Activated CD4-positive, alpha-beta T cell treated with anti-CD3 and anti-CD28 coated beads, Interleukin-2, amount 10 ng/mL, durations not matched to agents 7 days and 5 days (primary cell): ENCODE data around the gene AOPEP. TPM values are rescaled to one million over a fixed set of nuclear protein-coding genes. Genes with fewer than 3 reads are reported as not detected.

Experiments
- CTCF ChIA-PET: fragments of 350-600 bp; sonication (Branson Sonifier 250); formaldehyde crosslinking; loops from one replicate; lab custom pipeline; 2021; ENCODE audit warnings: antibody characterized with exemption; lab: Charles Lee
- POLR2A ChIA-PET: fragments of 350-600 bp; sonication (Branson Sonifier 250); formaldehyde crosslinking; loops from one replicate; lab custom pipeline; 2021; ENCODE audit warnings: antibody characterized with exemption; lab: Charles Lee
- DNase-seq: peaks from one replicate; pipeline ENCODE4 v3.0.0-alpha.2; 2020
- H3K27ac Mint-ChIP-seq: one replicate; pipeline ENCODE4 v1.8.0; 2021; ENCODE audit warnings: mild to moderate bottlenecking, moderate library complexity, mixed read lengths
- H3K27me3 Mint-ChIP-seq: one replicate; pipeline ENCODE4 v1.8.0; 2021; ENCODE audit warnings: mixed read lengths
- H3K36me3 Mint-ChIP-seq: one replicate; pipeline ENCODE4 v1.8.0; 2021; ENCODE audit warnings: low read depth, mixed read lengths
- H3K4me1 Mint-ChIP-seq: one replicate; pipeline ENCODE4 v1.8.0; 2021; ENCODE audit warnings: mixed read lengths
- H3K4me3 Mint-ChIP-seq: one replicate; pipeline ENCODE4 v1.8.0; 2021; ENCODE audit warnings: mild to moderate bottlenecking, moderate library complexity, mixed read lengths
- H3K9me3 Mint-ChIP-seq: one replicate; pipeline ENCODE4 v1.8.0; 2021; ENCODE audit warnings: mixed read lengths
- total RNA-seq, 2 experiments: library from RNA; stranded (reverse); gene quantifications; one replicate each; pipeline ENCODE4 v1.2.3, GENCODE V29; 2021

AOPEP gene
- total RNA-seq, 2 experiments from 2014 or later: 9.7 to 10.7 TPM

DNA sequence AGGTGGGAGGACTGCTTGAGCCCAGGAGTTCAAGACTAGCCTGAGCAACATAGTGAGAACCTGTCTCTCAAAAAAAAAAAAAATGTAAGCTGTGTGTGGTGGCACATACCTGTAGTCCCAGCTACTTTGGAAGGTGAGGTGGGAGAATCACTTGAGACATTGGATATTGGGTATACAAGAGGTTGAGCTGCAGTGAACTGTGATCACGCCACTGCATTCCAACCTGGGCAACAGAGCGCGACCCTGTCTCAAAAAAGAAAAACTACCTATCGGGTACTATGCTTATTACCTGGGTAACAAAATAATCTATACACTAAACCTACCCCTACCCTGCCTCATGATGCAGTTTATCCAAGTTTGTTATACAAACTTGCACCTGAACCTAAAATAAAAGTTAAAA is 64.9 kb downstream of the AOPEP start:
- Mint-ChIP-seq H3K9me3 (peaks cover 13% of the 10 kb centered on the region), H3K4me3 (no peak overlapping the region), H3K4me1 (peaks cover 11% of the 10 kb centered on the region), H3K27ac (no peak overlapping the region), H3K36me3 (peaks cover 36% of the 10 kb centered on the region), H3K27me3 (no peaks in the 10 kb centered on the region)
- ChIA-PET CTCF (interaction anchor here (1.1 to 1.6 kb wide), 3 partner anchors 9 to 340 kb away, joined by 3 to 4 read pairs (median 3); no protein-coding TSS in a partner anchor), POLR2A (no interaction called here)
- no peak for DNase-seq

DNA sequence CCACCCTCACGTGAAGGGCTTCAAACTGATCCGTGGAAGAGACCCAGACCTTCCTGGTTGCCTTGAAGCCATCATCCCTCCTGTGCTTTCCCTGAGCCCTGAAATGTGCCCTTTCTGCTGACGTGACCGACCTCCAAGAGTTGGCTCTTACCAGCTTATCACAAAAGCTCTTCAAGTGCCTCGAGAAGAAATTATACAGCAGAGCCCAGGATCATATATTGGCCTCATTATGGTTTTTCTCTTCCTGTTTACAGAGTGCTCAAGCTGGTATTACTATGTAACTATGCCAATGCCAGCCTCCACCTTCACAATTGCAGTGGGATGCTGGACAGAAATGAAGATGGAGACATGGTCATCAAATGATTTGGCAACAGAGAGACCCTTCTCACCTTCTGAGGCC is 66.0 kb downstream of the AOPEP start:
- H3K36me3 Mint-ChIP-seq: peaks cover 40% of the 10 kb centered on the region
- H3K9me3 Mint-ChIP-seq: peaks cover 13% of the 10 kb centered on the region
- POLR2A ChIA-PET: no interaction called here
- H3K27me3 Mint-ChIP-seq: no peaks in the 10 kb centered on the region
- H3K4me1 Mint-ChIP-seq: peaks cover 6% of the 10 kb centered on the region
- DNase-seq: no peak
- no peak overlapping the region for H3K4me3 Mint-ChIP-seq
- CTCF ChIA-PET: no interaction called here
- H3K27ac Mint-ChIP-seq: no peak overlapping the region

DNA sequence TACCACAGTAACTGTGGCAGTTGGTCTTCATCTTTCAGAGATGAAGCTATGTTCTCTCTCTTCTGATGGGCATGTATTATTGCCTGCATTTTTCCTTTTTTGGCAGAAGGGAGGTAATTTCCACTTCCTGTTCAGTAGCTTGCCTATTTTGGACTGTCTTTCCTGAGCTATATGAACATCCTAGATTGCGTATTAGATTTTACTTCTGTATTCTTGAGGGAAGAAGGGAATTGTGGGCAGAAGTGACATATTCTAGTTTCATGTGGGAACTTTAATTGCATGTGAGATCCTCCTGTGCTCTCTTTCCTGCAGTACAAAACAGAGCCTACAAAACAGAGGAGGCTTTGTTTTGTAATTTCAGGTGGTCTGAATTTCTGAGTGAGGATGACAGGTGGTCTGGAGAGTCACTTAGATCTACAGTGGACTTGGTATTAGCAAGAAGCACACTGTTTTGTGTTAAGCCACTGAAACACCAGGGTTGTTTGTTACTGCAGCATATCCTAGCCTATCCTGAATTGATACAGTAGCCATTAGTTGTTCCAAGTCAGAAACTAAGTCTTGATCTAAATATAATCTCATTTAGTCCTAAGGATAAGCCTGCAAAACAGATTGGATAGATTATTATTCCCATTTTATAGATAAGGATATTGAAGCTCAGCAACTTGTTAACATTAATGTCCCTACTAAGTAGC is 68.1 kb downstream of the AOPEP start:
- DNase-seq: no peak
- no peaks in the 10 kb centered on the region for H3K27me3 Mint-ChIP-seq
- ChIA-PET CTCF (interaction anchor here (0.7 to 2.2 kb wide), 2 partner anchors 12 to 166 kb away, joined by 4 to 6 read pairs; no protein-coding TSS in a partner anchor), POLR2A (no interaction called here)
- peaks cover 6% of the 10 kb centered on the region for H3K4me1 Mint-ChIP-seq
- peaks cover 38% of the 10 kb centered on the region for H3K36me3 Mint-ChIP-seq
- no peak overlapping the region for H3K4me3 Mint-ChIP-seq
- peaks cover 13% of the 10 kb centered on the region for H3K9me3 Mint-ChIP-seq
- no peak overlapping the region for H3K27ac Mint-ChIP-seq

DNA sequence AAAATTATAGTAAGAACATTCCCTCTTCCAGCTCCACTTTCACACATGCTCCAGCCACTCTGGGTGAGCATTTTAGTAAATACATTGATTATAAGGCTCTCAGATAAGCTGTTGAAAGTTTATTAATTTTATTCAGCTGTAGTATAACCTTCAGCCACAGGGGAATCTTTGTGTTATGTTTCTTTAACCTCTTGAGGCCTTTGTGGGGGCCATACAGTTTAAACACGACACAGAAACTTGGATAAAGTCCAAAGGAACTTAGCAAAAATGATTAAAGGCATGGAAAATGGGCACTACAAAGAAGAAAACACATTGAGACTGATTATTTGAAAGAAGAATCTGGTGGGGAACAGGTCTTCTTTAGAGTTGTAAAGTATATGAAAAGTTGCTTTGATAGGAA is 70.2 kb downstream of the AOPEP start:
- POLR2A ChIA-PET: no interaction called here
- H3K9me3 Mint-ChIP-seq: peaks cover 13% of the 10 kb centered on the region
- peaks cover 52% of the 10 kb centered on the region for H3K36me3 Mint-ChIP-seq
- no peak for DNase-seq
- H3K4me3 Mint-ChIP-seq: no peak overlapping the region
- H3K27me3 Mint-ChIP-seq: no peaks in the 10 kb centered on the region
- peaks cover 6% of the 10 kb centered on the region for H3K4me1 Mint-ChIP-seq
- CTCF ChIA-PET: no interaction called here
- H3K27ac Mint-ChIP-seq: no peak overlapping the region

DNA sequence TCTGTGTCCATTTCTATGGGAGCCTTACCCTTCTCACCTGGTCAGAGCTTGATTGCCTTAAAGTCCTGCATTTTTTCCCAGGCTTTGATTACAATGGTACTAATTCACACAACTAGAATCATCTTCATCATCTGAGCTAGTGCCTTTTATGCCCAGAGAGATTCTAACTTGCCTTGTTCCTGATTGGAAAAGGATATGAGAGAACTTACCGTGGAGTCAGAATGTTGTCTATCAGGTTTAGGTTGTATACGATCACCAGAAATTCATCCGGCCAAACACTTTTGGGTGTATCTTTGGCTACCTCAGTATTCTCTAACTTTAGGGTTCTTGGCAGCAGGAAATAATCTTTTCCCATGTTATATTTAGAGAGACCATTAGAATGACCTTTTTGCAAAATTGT is 71.7 kb downstream of the AOPEP start:
- H3K4me1 Mint-ChIP-seq: peaks cover 16% of the 10 kb centered on the region
- ChIA-PET CTCF (interaction anchor here (0.6 to 1.5 kb wide), 2 partner anchors 14 to 88 kb away, joined by 3 to 4 read pairs; no protein-coding TSS in a partner anchor), POLR2A (no interaction called here)
- no peak overlapping the region for H3K27ac Mint-ChIP-seq
- H3K9me3 Mint-ChIP-seq: peaks cover 8% of the 10 kb centered on the region
- no peak overlapping the region for H3K4me3 Mint-ChIP-seq
- H3K27me3 Mint-ChIP-seq: no peaks in the 10 kb centered on the region
- peaks cover 47% of the 10 kb centered on the region for H3K36me3 Mint-ChIP-seq
- DNase-seq: no peak

DNA sequence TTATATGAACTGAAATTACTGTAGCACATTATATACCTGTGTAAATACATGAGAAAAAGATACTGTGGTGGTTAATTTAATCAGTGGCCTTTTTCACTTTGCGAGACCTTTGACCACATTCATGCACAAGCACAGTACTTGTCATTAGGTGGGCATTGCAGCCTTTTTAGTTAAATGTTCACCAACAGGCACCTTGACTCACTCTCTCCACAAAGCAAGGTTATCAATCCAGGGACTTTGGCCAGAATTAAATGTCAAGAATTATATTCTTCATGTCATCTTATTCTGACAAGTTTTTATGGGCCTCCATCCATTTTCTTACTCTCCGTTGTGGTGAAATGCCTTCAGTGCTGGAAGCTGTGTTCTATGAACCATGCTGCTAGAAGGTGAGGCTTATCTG is 72.2 kb downstream of the AOPEP start:
- POLR2A ChIA-PET: no interaction called here
- CTCF ChIA-PET: interaction anchor here (0.6 to 1.5 kb wide), 2 partner anchors 14 to 88 kb away, joined by 3 to 4 read pairs; no protein-coding TSS in a partner anchor
- DNase-seq: no peak
- Mint-ChIP-seq H3K9me3 (peaks cover 7% of the 10 kb centered on the region), H3K27ac (no peak overlapping the region), H3K36me3 (peaks cover 42% of the 10 kb centered on the region), H3K27me3 (no peaks in the 10 kb centered on the region), H3K4me3 (no peak overlapping the region), H3K4me1 (peaks cover 20% of the 10 kb centered on the region)

DNA sequence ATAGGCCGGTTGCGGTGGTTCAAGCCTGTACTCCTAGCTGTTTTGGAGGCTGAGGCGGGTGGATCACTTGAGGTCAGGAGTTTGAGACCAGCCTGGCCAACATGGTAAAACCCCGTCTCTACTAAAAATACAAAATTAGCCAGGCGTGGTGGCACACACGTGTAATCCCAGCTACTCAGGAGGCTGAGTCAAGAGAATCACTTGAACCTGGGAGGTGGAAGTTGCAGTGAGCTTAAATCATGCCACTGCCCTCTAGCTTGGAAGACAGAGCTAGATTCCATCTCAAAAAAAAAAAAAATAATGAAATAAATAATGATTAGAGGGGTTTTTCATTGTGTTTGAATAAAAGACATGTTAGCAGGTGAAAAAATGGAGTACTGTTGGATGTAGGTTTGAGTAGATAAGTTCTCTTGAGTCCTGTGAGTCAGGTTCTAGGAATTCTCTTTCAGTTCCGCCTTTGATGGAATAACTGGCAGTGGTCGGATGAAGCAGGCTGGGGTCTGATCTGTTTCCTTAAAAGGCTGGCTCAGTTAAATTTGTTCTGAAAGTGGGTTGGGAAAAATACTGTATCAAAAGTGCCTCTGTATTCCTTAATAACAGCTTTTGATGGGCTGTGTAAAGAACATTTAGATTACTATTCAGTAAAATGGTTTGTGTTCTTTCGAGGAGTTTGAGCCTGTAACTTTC is 73.2 kb downstream of the AOPEP start:
- CTCF ChIA-PET: no interaction called here
- H3K36me3 Mint-ChIP-seq: peaks cover 32% of the 10 kb centered on the region
- POLR2A ChIA-PET: no interaction called here
- H3K9me3 Mint-ChIP-seq: no peaks in the 10 kb centered on the region
- no peaks in the 10 kb centered on the region for H3K27me3 Mint-ChIP-seq
- no peak for DNase-seq
- H3K4me1 Mint-ChIP-seq: peaks cover 21% of the 10 kb centered on the region
- no peak overlapping the region for H3K27ac Mint-ChIP-seq
- H3K4me3 Mint-ChIP-seq: no peak overlapping the region

DNA sequence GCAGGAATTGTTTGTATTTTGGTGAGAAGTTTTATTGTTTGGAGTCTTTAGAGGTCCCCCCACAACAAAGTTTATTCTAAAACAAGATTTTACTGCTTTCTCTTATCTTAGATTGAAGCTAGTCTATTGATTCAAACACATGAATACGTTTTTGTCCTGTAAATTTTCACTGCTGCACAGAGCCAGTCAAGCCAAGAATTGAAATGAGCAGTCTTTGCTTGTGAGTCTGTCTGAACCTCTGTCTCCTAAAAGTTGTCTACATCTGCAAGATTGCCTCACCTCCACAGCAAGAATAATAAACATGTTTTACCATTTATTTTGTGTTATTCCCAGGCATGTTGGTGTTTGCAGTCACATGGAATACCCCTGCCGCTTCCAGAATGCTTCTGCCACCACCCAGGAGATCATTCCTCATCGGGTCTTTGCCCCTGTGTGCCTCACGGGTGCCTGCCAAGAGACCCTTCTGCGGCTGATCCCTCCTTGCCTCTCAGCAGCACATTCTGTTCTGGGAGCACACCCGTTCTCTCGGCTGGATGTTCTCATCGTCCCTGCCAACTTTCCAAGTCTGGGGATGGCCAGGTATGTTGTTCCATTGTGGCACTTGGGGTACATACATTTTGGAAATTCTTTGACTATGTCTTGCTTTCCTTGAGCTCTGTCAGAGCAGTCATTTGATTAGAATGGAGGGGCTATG is 74.1 kb downstream of the AOPEP start:
- CTCF ChIA-PET: interaction anchor here (1.6 kb wide), 1 partner anchor 10 kb away, joined by 3 read pairs; no protein-coding TSS in a partner anchor
- POLR2A ChIA-PET: no interaction called here
- H3K9me3 Mint-ChIP-seq: no peaks in the 10 kb centered on the region
- H3K27me3 Mint-ChIP-seq: no peaks in the 10 kb centered on the region
- no peak overlapping the region for H3K4me3 Mint-ChIP-seq
- peaks cover 21% of the 10 kb centered on the region for H3K4me1 Mint-ChIP-seq
- H3K27ac Mint-ChIP-seq: no peak overlapping the region
- DNase-seq: no peak
- H3K36me3 Mint-ChIP-seq: peaks cover 29% of the 10 kb centered on the region

DNA sequence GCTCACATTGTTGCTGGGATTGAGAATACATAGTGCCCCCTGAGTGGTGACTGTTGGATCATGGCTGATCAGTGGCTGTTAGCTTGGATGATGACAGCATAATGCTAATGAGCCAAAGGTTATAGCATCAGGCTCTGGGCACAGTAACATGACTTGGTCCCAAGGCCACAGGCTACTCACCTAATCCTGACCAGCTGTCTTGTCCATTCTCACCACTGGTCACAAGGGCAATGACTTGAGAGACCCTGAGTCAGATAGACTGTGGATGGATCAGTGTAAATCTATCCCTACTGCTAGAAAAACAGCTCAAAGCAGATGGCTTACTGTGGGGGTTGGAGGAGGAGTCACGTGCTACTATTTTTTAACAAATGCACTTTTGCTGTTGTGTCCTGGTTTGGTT is 74.7 kb downstream of the AOPEP start:
- ChIA-PET POLR2A (no interaction called here), CTCF (interaction anchor here (0.7 to 1.6 kb wide), 4 partner anchors 10 to 21 kb away, joined by 3 to 4 read pairs (median 3); no protein-coding TSS in a partner anchor)
- Mint-ChIP-seq H3K4me3 (no peak overlapping the region), H3K4me1 (peaks cover 21% of the 10 kb centered on the region), H3K27me3 (no peaks in the 10 kb centered on the region), H3K9me3 (no peaks in the 10 kb centered on the region), H3K27ac (no peak overlapping the region), H3K36me3 (peaks cover 27% of the 10 kb centered on the region)
- no peak for DNase-seq

DNA sequence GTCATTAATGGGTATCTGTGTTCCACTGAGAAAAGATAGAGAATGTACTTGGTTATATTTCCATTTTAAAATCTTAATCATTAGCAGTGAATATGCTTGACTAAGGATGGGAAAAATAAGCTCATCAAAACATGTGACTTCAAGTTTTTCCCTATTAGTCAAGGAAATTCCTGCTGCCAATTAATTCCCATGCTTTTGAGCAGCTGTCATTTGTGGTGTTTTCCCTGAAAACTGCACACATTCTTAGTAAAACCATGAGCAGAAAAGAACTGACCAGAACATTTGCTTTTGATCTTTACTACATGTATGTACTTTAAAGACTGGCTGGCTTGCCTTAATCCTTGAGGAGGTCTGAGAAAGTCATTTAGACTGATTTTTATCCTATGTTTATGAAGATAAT is 75.2 kb downstream of the AOPEP start:
- H3K4me1 Mint-ChIP-seq: peaks cover 21% of the 10 kb centered on the region
- no peaks in the 10 kb centered on the region for H3K27me3 Mint-ChIP-seq
- H3K36me3 Mint-ChIP-seq: peaks cover 23% of the 10 kb centered on the region
- ChIA-PET CTCF (interaction anchor here (0.7 to 1.6 kb wide), 6 partner anchors 9 to 121 kb away, joined by 3 to 4 read pairs (median 3); no protein-coding TSS in a partner anchor), POLR2A (no interaction called here)
- H3K4me3 Mint-ChIP-seq: no peak overlapping the region
- H3K27ac Mint-ChIP-seq: no peak overlapping the region
- H3K9me3 Mint-ChIP-seq: no peaks in the 10 kb centered on the region
- DNase-seq: no peak

DNA sequence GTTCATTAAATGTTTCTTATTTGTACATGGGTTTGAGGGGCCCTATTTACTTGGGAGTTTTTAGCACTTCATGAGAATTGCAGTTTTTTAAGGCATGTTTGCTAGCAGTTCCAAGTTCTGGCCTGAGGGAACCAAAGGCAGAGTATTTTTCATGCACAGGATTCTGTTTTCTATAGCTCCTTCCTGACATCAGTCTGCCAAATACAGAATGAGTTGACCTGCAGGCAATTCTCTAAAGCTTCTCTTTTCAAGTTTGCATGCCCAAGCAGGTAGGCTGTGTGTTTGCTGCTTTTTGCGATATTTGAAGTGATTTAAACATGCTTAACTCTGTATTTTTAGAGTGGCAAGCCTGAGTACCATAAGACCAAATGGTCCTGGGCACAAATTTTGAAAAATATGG is 75.8 kb downstream of the AOPEP start:
- H3K36me3 Mint-ChIP-seq: peaks cover 22% of the 10 kb centered on the region
- POLR2A ChIA-PET: interaction anchor here (0.6 kb wide), 1 partner anchor 122 kb away, joined by 3 read pairs; no protein-coding TSS in a partner anchor
- no peaks in the 10 kb centered on the region for H3K27me3 Mint-ChIP-seq
- no peak overlapping the region for H3K4me3 Mint-ChIP-seq
- no peak overlapping the region for H3K27ac Mint-ChIP-seq
- peaks cover 21% of the 10 kb centered on the region for H3K4me1 Mint-ChIP-seq
- CTCF ChIA-PET: interaction anchor here (0.7 to 1.6 kb wide), 4 partner anchors 9 to 121 kb away, joined by 3 to 4 read pairs (median 4); no protein-coding TSS in a partner anchor
- no peak for DNase-seq
- H3K9me3 Mint-ChIP-seq: no peaks in the 10 kb centered on the region

DNA sequence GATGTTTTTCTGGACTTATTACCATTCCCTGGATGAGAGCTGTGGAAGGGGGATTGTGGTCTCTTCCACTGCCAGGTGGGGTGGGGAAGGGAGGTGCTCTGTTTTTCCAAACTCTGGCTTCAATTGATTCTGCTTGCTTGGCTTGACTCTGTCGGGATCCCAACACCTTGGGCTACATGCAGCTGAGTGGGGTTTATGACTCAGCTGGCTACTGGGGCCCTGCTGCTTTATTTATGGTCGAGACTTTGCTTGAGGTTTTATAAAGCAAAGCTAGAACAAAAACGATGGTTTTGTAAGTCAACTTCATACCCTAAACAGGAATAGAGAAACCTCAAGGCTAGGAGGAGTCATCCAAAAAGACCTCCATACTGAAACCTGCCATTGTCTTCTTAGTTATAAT is 76.3 kb downstream of the AOPEP start:
- H3K9me3 Mint-ChIP-seq: no peaks in the 10 kb centered on the region
- peaks cover 21% of the 10 kb centered on the region for H3K4me1 Mint-ChIP-seq
- H3K27me3 Mint-ChIP-seq: no peaks in the 10 kb centered on the region
- CTCF ChIA-PET: interaction anchor here (0.8 to 1.3 kb wide), 3 partner anchors 11 to 141 kb away, joined by 3 to 5 read pairs (median 3); no protein-coding TSS in a partner anchor
- H3K36me3 Mint-ChIP-seq: peaks cover 25% of the 10 kb centered on the region
- POLR2A ChIA-PET: interaction anchor here (0.6 kb wide), 1 partner anchor 123 kb away, joined by 3 read pairs; no protein-coding TSS in a partner anchor
- H3K27ac Mint-ChIP-seq: no peak overlapping the region
- no peak overlapping the region for H3K4me3 Mint-ChIP-seq
- DNase-seq: peak; percentile 8
